GM18861 (cell line): ENCODE measurements around the gene RNU5B-1.
"Not testable (repeated sequence)": the region's sequence is repeated elsewhere in the genome, so short reads cannot be mapped to it uniquely, and the experiment has no call there.

Experiments
- ATAC-seq: cut with Tn5 transposase; IDR thresholded peaks from one replicate; pipeline ENCODE4 v1.9.1; 2021; ENCODE audit not compliant: unreplicated experiment

Gene RNU5B-1

DNA sequence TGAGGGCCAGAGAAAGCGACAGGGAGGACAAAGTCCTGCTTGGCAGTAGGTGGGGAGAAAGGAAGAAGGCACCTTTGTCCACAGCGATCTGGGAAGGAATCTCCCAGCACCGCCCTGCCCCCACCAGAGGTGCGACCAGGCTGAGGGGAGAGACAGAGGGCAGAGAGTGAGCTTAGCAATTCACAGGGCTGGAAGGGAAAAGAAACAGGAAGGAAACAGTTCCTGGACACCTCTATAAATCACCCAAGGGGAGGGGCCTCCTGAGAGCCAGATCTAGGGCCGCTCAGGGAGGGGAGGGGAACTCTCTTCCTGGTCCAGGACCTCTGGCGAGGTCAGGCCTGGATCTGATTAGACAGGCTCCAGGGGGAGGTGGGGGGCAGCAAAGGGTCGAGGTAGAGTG lies 35.4 kb downstream of the RNU5B-1 start:
- ATAC-seq, result no peak

DNA sequence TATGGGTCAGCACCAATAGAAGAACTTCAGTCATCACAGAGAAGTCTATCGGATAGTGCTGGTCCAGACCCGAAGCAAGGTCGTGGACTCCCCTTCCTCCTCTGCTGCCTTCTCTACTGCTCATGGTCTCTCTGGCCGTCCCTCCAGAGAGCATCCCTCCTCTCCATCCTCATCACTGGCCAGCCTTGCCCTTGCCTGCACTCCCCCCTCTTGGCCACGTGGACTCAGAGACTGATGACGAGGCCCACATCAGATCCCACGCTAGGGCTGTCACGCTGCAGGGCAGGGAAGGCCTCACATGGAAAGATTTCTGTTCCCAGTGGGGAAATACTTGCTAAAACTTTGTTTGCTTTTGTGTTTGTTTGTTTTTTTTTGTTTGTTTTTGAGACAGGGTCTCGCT lies 38.0 kb downstream of the RNU5B-1 start:
- no peak for ATAC-seq

DNA sequence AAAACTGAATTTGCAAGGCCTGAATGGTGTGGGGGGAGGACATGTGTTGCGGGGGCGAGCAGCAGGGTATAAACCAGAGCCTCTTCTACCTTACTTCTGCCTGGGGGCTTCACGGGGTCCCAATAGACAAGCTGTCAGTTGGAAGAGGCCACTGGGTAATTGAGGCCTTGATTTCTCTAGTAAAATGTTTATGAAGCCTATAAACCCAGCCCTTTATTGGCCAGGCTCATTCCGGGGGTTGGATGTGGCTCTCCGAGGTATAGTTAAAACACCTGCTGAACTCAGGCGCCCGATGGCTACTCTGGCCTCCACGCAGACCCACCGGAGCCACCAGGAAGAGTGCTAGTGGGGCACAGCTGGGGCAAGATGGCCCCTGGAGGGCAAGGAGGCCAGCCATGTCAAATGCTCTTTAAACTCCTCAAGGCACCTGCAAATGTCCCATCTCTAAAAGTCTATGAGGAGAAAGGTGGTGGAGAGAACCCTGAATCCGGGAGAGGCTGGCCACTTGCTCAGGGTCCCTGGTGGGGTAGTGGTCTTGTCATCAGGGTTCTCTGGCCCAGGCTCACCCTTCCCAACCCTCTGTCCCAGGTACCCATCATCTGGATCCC lies 39.0 kb downstream of the RNU5B-1 start:
- no peak for ATAC-seq

DNA sequence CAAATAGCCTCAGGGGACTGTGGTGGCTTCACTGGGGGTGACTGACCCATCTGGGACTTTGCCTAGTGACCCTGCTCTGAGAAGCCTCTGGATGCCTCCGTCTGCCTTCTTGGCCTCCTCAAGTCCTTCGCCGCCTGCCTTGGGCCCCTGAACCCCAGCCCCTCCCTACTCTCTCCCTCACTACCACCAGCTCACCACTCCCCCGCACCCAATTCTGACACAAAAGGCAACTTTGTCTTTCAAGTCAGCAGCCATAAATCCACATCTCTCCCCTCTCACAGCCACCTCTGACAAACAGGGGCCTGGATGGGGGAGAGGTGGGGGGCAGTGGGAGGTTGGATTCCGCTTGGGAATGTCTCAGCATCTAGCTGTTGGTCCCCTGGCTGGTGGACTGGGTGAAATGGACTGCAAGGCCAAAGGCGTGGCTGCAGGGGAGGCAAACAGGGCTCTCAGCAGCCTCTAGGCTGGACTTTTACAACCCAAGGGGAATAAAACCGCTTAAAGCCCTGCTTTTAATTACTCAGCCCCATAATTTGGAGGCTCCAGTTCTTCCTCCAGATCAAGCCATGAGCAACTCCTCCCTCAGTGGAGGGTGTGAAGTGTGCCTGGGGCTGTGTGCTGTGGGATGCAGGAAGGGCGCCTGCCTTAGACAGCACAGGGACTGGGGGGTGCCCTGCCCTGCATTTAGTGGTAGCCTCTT lies 39.9 kb downstream of the RNU5B-1 start:
- ATAC-seq, result no peak

DNA sequence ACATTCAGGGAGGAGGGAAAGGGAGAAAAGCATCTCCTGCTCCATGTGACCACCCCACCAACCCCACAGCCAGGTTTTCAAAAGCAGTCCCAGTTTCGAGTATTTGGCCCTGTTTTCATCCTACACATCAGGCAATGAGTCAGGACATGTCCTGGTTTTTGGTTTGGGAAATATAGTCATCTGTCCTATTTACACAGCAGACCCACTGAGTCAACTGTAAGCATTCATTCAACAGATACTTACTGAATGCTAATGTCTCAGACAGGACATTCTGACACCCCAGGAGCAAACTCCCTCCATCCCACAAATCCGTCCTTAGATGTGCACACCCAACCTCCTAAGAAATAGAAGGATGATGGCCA lies 40.4 kb downstream of the RNU5B-1 start:
- no peak for ATAC-seq

DNA sequence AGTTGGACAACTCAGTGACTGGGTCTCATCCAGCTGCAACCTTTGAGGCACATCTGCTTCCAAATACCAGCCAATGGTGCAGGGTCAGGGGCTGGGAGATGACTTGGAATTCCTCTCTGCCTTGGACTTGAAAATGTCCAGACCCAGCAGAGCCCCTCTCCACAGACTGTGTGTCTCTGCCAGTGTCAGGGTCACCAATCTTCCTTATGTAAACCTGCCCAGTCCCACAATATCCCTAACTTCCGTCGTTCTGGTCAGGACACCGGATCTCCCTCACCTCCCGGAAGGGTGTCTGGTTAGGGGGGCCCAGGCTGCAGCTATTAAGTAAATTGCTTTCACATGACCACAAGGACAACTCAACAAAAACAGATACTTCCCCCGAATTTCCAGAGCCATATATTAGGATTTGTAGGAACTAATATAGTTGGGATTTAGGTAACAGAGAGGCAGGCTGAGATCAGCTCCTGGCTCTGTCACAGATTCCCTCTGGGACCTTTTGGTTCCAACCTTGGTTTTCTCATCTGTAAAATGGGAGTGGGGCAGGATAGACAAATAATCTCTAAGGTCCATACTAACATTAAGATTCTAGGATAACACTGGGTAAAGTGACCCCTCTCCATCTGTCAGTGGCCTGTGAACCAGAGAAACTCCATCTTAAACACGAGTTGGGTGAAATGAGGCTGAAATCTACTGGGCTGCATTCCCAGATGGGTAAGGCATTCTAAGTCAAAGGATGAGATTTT lies 42.5 kb downstream of the RNU5B-1 start:
- no peak for ATAC-seq

DNA sequence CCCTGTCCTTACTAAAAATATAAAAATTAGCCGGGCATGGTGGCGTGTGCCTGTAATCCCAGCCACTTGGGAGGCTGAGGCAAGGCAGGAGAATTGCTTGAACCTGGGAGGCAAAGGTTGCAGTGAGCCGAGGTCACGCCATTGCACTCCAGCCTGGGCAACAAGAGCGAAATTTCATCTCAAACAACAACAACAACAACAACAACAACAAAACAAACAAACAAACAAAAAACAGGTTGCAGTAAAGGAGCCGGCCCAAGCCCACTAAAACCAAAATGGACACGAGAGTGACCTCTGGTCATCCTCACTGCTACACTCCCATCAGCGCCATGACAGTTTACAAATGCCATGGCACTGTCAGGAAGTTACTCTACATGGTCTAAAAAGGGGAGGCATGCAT lies 43.3 kb downstream of the RNU5B-1 start:
- not testable (repeated sequence) for ATAC-seq

DNA sequence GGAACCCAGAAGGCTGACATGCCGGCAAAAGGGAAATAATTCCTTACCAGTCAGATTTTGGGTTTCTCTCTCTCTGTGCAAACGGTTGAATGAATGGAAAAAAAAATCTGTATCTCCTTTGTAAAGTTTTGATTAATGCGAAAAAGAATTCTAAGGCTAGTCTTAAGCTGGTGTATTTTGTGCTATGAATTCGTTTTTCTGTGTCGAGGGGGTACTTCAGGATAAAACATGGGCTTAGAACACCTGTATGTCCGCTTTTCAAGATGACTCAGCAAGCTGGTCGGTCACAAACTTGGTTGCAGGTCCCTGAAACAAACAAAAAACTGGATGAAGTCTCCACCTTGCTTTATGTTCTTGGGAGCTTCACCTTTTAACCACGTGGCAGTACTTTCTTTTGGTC lies 44.9 kb downstream of the RNU5B-1 start:
- ATAC-seq, result no peak

DNA sequence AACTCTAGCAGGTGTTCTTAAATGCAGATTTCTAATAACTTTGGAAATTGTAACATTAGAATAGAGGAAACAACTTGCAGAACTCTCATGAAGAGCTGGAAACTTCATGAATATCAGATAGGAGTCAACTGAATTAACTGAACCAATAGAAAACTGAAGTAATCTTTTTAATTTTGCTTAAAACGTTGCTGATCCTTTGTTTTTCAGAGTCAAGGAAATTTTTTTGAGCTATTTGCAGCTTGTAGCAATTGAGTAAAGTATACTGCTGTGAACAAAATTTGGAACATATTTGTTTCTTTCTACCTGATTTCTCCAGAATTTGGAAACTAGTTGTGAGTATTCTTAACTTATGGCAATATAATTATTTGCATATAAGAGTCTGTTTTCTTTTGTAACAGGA lies 47.5 kb downstream of the RNU5B-1 start:
- ATAC-seq, result not testable (repeated sequence)
